ENCODE data around the gene TRMT11.

GRCh38 chr6:126040394-126040793 is 54.1 kb downstream of the TRMT11 start:
- no peak for TF ChIP-seq REST (IDR thresholded peaks at IDR 0.05; ENCODE audit: insufficient replicate concordance, low read depth)
- TF ChIP-seq POLR2AphosphoS5 (IDR thresholded peaks at IDR 0.05; ENCODE audit: low read depth), result no peak
